B cell (primary cell): ENCODE results near the gene DNAAF8.

Source experiments
- EZH2 ChIP-seq: IDR thresholded peaks from 2 replicates; pipeline ENCODE4 v1.6.1; 2012; ENCODE audit warnings: borderline replicate concordance, low read depth, mild to moderate bottlenecking, moderate library complexity, low read length; ENCODE audit not compliant: insufficient read depth, poor library complexity, severe bottlenecking
- TF ChIP-seq, protein P1 (sequence below): fragments of 200-600 bp; IDR thresholded peaks from one replicate; pipeline ENCODE4 v1.8.0; 2022; ENCODE audit warnings: antibody characterized with exemption, mild to moderate bottlenecking

DNA sequence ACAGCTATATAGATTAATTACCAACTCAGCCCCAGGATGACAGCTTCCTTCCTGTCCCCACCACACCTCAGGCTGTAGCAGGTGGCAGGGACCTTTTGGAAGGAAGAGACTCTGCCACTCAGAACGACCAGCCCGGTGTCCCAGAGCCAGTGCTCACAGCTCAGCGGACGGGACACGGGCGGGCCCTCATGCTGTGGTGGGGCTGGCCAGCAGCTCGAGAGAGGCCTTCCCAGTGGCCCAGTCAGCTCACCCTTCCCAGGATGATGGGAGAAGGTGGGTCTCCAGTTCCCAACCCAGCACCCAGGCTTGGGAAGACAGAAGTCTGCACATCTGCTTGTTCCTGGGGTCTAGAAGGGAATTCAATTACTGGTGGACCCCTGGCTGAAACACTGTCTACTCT lies 30.4 kb upstream of the DNAAF8 start:
- TF ChIP-seq, protein P1, sequence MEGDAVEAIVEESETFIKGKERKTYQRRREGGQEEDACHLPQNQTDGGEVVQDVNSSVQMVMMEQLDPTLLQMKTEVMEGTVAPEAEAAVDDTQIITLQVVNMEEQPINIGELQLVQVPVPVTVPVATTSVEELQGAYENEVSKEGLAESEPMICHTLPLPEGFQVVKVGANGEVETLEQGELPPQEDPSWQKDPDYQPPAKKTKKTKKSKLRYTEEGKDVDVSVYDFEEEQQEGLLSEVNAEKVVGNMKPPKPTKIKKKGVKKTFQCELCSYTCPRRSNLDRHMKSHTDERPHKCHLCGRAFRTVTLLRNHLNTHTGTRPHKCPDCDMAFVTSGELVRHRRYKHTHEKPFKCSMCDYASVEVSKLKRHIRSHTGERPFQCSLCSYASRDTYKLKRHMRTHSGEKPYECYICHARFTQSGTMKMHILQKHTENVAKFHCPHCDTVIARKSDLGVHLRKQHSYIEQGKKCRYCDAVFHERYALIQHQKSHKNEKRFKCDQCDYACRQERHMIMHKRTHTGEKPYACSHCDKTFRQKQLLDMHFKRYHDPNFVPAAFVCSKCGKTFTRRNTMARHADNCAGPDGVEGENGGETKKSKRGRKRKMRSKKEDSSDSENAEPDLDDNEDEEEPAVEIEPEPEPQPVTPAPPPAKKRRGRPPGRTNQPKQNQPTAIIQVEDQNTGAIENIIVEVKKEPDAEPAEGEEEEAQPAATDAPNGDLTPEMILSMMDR: no peak
- TF ChIP-seq EZH2: no peak
